ENCODE results near the gene TBCEL.

The TBCEL gene

DNA sequence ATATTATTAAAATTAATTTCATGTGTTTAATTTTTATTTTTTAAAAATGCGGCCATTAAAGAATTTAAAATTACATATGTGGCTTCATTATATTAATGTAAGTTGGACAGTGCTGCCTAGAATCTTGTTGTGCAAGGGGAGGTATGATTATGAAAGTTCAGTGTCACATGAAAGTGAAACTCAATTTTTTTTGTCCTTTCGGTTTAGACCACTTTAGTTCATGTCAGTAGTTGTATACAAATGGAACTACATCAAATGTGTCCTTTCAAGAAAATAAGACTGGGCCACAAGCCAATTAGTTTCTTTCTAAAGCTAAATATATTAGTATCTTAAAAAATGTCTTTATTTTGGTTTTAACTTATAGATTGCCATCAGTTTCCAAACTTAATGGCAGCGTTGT lies 35.7 kb downstream of the TBCEL start:
- Histone ChIP-seq H3K4me1 (ENCODE audit: insufficient read depth, insufficient read length) (no peaks in the 10 kb centered on the region), H3K4me3 (ENCODE audit: insufficient read length, low read depth) (no peak overlapping the region), H3K36me3 (ENCODE audit: insufficient read depth, insufficient read length, low read length) (peaks cover 33% of the 10 kb centered on the region), H3K27me3 (ENCODE audit: insufficient read depth, insufficient read length) (no peaks in the 10 kb centered on the region), H3K9me3 (ENCODE audit: insufficient read depth, low read length) (no peaks in the 10 kb centered on the region), H3K9ac (ENCODE audit: insufficient read length, low read depth) (no peak overlapping the region)
- no peak for DNase-seq (ENCODE audit: low read depth, low spot score)
- TF ChIP-seq SUZ12 (IDR thresholded peaks at IDR 0.05; ENCODE audit: extremely low read depth, insufficient read depth, insufficient read length) (no peak), ZNF274 (IDR thresholded peaks at IDR 0.05; ENCODE audit: low read depth, low read length) (no peak), YY1 (IDR thresholded peaks at IDR 0.05; ENCODE audit: insufficient read depth, insufficient read length) (no peak)

DNA sequence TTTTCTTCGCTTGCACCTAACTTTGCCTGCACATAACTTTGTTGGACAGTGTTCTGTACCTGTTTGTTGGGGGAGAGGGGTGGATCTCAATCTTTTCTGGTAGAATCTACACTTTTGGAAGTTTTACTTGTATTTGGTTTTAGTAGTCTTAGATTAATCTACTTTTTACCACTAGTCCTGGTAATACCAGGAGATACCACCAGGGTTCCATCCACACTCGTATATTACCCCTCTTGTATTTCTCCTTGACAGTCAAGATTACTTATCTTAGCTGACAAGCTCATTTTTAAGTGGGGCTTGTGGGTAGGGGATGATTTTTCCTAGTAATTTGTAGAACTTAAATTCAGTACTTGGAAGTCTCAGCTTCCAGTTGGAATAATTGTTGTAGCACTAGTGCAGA lies 39.8 kb downstream of the TBCEL start:
- TF ChIP-seq YY1 (IDR thresholded peaks at IDR 0.05; ENCODE audit: insufficient read depth, insufficient read length) = no peak
- no peak for TF ChIP-seq ZNF274 (IDR thresholded peaks at IDR 0.05; ENCODE audit: low read depth, low read length)
- TF ChIP-seq SUZ12 (IDR thresholded peaks at IDR 0.05; ENCODE audit: extremely low read depth, insufficient read depth, insufficient read length) = no peak
- Histone ChIP-seq H3K36me3 (ENCODE audit: insufficient read depth, insufficient read length, low read length) (peaks cover 15% of the 10 kb centered on the region), H3K27me3 (ENCODE audit: insufficient read depth, insufficient read length) (no peaks in the 10 kb centered on the region), H3K9me3 (ENCODE audit: insufficient read depth, low read length) (no peaks in the 10 kb centered on the region), H3K9ac (ENCODE audit: insufficient read length, low read depth) (no peak overlapping the region), H3K4me3 (ENCODE audit: insufficient read length, low read depth) (no peak overlapping the region), H3K4me1 (ENCODE audit: insufficient read depth, insufficient read length) (no peaks in the 10 kb centered on the region)
- DNase-seq (ENCODE audit: low read depth, low spot score) = no peak

DNA sequence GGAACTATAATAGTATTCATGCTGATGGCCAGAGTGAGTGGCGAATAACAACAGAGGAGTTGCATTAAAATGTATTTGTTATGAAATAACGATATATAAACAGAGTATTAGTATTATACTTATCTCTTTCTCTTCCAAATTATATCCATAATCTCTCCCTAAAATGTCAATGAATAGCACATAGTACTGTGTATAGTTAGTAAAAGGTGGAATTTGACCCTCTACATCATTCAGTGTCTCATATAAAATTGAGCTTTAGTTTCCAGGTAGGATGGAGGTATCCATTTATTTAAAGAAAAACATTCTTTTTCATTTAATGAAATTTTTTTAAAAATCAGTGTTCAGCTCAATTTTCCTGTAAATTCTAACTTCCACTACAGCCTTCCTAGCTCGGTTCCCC lies 42.7 kb downstream of the TBCEL start:
- H3K36me3 ChIP-seq (ENCODE audit: insufficient read depth, insufficient read length, low read length) = peaks cover 15% of the 10 kb centered on the region
- TF ChIP-seq YY1 (IDR thresholded peaks at IDR 0.05; ENCODE audit: insufficient read depth, insufficient read length) (no peak), SUZ12 (IDR thresholded peaks at IDR 0.05; ENCODE audit: extremely low read depth, insufficient read depth, insufficient read length) (no peak), ZNF274 (IDR thresholded peaks at IDR 0.05; ENCODE audit: low read depth, low read length) (no peak)
- H3K4me1 ChIP-seq (ENCODE audit: insufficient read depth, insufficient read length) = no peaks in the 10 kb centered on the region
- H3K9ac ChIP-seq (ENCODE audit: insufficient read length, low read depth) = no peak overlapping the region
- no peak for DNase-seq (ENCODE audit: low read depth, low spot score)
- no peaks in the 10 kb centered on the region for H3K9me3 ChIP-seq (ENCODE audit: insufficient read depth, low read length)
- H3K4me3 ChIP-seq (ENCODE audit: insufficient read length, low read depth) = no peak overlapping the region
- no peaks in the 10 kb centered on the region for H3K27me3 ChIP-seq (ENCODE audit: insufficient read depth, insufficient read length)

DNA sequence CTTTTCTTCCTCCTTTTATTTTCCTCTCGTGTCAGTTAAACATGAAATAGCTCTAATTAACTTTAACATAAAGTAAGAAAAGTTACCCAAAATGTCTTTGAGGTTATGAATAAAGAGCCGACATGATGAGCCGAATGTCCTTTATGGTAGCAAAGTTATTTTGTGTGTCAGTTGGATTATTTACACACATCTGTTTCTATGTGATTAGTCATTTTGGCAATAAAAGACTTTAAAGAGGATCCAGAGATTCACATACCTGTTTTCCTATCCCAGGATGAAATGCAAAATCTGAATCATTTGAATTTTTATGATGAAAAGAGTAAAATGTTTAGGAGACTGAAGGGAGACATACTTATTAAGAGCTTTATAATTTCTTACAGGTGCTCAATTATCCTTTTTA lies 43.1 kb downstream of the TBCEL start:
- peaks cover 13% of the 10 kb centered on the region for H3K36me3 ChIP-seq (ENCODE audit: insufficient read depth, insufficient read length, low read length)
- H3K4me1 ChIP-seq (ENCODE audit: insufficient read depth, insufficient read length) = no peaks in the 10 kb centered on the region
- no peak for TF ChIP-seq YY1 (IDR thresholded peaks at IDR 0.05; ENCODE audit: insufficient read depth, insufficient read length)
- TF ChIP-seq ZNF274 (IDR thresholded peaks at IDR 0.05; ENCODE audit: low read depth, low read length) = no peak
- TF ChIP-seq SUZ12 (IDR thresholded peaks at IDR 0.05; ENCODE audit: extremely low read depth, insufficient read depth, insufficient read length) = no peak
- H3K4me3 ChIP-seq (ENCODE audit: insufficient read length, low read depth) = no peak overlapping the region
- no peaks in the 10 kb centered on the region for H3K27me3 ChIP-seq (ENCODE audit: insufficient read depth, insufficient read length)
- H3K9ac ChIP-seq (ENCODE audit: insufficient read length, low read depth) = no peak overlapping the region
- no peak for DNase-seq (ENCODE audit: low read depth, low spot score)
- no peaks in the 10 kb centered on the region for H3K9me3 ChIP-seq (ENCODE audit: insufficient read depth, low read length)

DNA sequence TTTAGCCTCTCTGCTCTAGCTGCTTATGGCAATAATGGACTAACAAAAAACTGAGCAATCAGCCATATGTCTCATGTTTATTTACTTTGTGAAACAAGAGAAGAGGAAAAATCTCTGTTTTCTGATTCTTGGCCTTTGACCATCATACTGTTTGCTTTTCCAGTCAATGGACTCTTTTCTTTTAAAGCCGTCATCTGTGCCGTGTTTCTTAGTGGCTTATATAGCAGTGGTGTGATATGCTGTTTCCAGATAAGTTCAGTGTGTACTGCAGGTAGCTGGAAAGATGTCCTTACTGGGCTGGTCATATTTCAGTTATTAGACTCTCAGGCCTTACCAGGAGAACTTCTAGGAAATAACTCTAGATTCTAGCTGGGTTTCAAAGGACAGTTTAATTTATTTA lies 43.6 kb downstream of the TBCEL start:
- no peak for DNase-seq (ENCODE audit: low read depth, low spot score)
- no peaks in the 10 kb centered on the region for H3K9me3 ChIP-seq (ENCODE audit: insufficient read depth, low read length)
- no peaks in the 10 kb centered on the region for H3K4me1 ChIP-seq (ENCODE audit: insufficient read depth, insufficient read length)
- peaks cover 13% of the 10 kb centered on the region for H3K36me3 ChIP-seq (ENCODE audit: insufficient read depth, insufficient read length, low read length)
- no peak for TF ChIP-seq YY1 (IDR thresholded peaks at IDR 0.05; ENCODE audit: insufficient read depth, insufficient read length)
- no peak for TF ChIP-seq ZNF274 (IDR thresholded peaks at IDR 0.05; ENCODE audit: low read depth, low read length)
- TF ChIP-seq SUZ12 (IDR thresholded peaks at IDR 0.05; ENCODE audit: extremely low read depth, insufficient read depth, insufficient read length) = no peak
- H3K4me3 ChIP-seq (ENCODE audit: insufficient read length, low read depth) = no peak overlapping the region
- no peak overlapping the region for H3K9ac ChIP-seq (ENCODE audit: insufficient read length, low read depth)
- H3K27me3 ChIP-seq (ENCODE audit: insufficient read depth, insufficient read length) = no peaks in the 10 kb centered on the region

DNA sequence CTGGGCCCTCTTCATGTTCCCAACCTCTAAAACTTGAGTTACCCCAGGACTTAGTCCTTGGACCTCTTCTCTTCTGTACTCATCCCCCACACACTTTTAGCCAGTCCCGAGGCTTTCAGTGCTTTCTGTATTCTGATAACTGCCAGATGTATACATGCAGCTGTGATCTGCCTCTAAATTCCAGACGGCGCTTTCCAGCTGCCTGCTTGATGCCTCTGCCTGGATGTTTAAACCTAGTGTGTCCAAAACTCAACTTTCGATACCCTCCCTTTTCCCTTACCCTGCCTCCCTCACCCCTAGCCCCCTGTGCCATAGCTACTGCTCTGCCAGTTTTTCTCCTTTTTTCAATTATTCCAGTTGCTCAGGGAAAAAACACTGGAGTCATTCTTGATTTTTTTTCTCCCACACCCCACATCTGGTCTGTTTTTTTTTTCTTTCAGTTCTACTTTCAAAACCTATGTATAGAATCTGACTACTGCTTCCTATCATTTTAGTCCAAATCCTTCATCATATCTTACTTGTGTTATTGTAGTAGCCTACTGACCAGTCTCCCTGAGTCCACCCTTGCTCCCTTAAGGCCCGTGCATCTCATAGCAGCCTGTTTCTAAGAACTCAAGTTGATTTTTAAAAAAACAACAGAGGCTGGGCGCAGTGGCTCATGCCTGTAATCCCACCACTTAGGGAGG lies 44.2 kb downstream of the TBCEL start:
- no peak for TF ChIP-seq ZNF274 (IDR thresholded peaks at IDR 0.05; ENCODE audit: low read depth, low read length)
- TF ChIP-seq SUZ12 (IDR thresholded peaks at IDR 0.05; ENCODE audit: extremely low read depth, insufficient read depth, insufficient read length) = no peak
- TF ChIP-seq YY1 (IDR thresholded peaks at IDR 0.05; ENCODE audit: insufficient read depth, insufficient read length) = no peak
- no peak for DNase-seq (ENCODE audit: low read depth, low spot score)
- H3K9me3 ChIP-seq (ENCODE audit: insufficient read depth, low read length) = no peaks in the 10 kb centered on the region
- no peak overlapping the region for H3K9ac ChIP-seq (ENCODE audit: insufficient read length, low read depth)
- no peak overlapping the region for H3K4me3 ChIP-seq (ENCODE audit: insufficient read length, low read depth)
- peaks cover 13% of the 10 kb centered on the region for H3K36me3 ChIP-seq (ENCODE audit: insufficient read depth, insufficient read length, low read length)
- no peaks in the 10 kb centered on the region for H3K27me3 ChIP-seq (ENCODE audit: insufficient read depth, insufficient read length)
- H3K4me1 ChIP-seq (ENCODE audit: insufficient read depth, insufficient read length) = no peaks in the 10 kb centered on the region

DNA sequence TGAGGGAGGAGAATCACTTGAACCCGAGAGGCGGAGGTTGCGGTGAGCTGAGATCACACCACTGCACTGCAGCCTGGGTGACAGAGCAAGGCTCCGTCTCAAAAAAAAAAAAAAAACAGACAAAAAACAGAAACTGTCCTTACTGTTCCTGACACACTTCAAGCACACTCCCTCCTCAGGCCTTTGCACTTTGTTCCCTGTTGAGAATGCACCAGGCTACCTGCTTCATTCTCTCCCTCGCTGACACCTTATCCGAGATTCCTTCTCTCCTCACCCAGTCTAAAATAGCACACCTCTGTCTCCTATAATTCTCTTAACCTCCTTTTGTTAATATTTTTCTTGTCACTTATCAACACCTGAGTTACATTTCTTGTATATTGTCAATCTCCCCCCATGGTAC lies 44.9 kb downstream of the TBCEL start:
- Histone ChIP-seq H3K9me3 (ENCODE audit: insufficient read depth, low read length) (no peaks in the 10 kb centered on the region), H3K9ac (ENCODE audit: insufficient read length, low read depth) (no peak overlapping the region), H3K27me3 (ENCODE audit: insufficient read depth, insufficient read length) (no peaks in the 10 kb centered on the region), H3K4me1 (ENCODE audit: insufficient read depth, insufficient read length) (no peaks in the 10 kb centered on the region), H3K36me3 (ENCODE audit: insufficient read depth, insufficient read length, low read length) (peaks cover 13% of the 10 kb centered on the region), H3K4me3 (ENCODE audit: insufficient read length, low read depth) (no peak overlapping the region)
- no peak for TF ChIP-seq YY1 (IDR thresholded peaks at IDR 0.05; ENCODE audit: insufficient read depth, insufficient read length)
- no peak for TF ChIP-seq ZNF274 (IDR thresholded peaks at IDR 0.05; ENCODE audit: low read depth, low read length)
- no peak for TF ChIP-seq SUZ12 (IDR thresholded peaks at IDR 0.05; ENCODE audit: extremely low read depth, insufficient read depth, insufficient read length)
- DNase-seq (ENCODE audit: low read depth, low spot score) = no peak
